Bone marrow (tissue), 2 donors: Measurements from ENCODE around the gene SYT1.
"Not testable (repeated sequence)": the region's sequence is repeated elsewhere in the genome, so short reads cannot be mapped to it uniquely, and the experiment has no call there.

Experiments used
- DNase-seq, 2 donors: peaks; one replicate each; lab custom pipeline; 2025; lab: John Stamatoyannopoulos, UW

The SYT1 gene

GRCh38 chr12:78864403-78864869 lies at the start of gene SYT1:
SYT1 (plus strand) TSS chr12:78864774.
- no peak for DNase-seq

DNA sequence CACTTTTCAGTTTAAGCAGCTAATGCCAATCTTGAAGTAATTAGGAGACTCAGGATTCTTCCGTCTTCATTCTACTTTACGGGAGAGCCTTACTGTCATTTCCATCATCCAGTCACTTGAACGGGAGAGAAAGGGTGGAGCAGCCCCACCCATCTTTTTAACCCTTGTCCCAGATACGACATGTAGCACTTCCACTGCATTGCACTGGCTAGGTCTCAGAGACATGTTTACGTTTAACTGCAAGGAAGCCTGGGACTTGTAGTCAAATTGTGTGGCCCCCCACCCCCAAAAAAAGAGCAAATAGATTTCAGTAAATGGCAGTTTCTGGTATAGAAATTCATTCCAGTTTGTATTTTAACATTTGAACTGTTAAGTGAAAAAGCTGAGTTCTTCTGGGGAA lies 46.1 kb upstream of the SYT1 start:
- DNase-seq: no peak

DNA sequence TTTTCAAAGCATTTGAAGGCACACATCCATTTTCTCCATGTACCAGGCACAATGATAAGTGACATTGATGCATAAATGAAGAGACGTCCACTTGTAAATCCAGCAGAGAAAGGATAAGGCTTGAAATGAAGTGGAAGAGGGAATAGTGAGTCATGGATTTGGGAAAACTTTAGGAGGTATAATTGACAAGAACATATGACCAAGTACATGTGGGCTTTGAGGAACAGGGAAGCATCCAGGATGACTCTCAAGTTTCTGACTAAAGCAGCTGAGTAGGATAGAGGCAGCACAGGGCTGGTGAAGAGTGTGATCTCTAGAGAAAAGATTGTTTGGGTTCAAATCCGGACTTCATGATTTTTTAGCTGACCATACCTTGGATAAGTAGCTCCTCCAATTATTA lies 43.6 kb upstream of the SYT1 start:
- no peak for DNase-seq

GRCh38 chr12:78824918-78825317 lies 39.7 kb upstream of the SYT1 start:
- no peak for DNase-seq

DNA sequence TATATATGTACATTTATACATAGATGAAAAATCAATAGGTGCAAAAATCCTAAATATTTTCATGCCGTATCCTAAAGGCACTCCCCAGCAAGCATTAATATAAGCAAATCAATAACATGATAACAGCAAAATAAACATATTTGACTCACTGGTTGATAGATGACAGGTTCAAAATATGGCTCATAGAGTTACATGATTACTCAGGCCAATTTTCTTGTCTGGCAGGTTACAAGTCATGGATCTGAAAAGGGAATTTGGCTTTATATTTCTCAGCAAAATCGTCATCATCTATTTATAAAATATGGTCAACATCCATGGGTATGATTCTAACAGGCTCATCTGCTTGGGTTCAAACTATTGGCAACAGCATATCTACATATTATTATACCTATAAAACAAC lies 34.9 kb upstream of the SYT1 start:
- DNase-seq: no peak

DNA sequence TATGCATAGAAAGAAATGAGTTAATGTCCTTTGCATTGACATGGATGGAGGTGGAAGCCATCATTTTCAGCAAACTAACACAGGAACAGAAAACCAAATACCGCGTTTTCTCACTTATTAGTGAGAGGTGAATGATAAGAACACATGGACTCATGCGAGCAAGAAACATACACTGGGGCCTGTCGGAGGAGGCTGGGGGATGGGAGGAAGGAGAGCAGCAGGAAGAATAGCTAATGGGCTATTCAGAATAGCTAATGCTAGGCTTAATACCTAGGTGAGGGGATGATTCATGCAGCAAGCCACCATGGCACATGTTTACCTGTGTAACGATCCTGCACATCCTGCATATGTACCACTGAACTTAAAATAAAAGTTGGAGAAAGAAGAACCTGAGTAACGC lies 29.1 kb upstream of the SYT1 start:
- DNase-seq: no peak

GRCh38 chr12:78840518-78841019 lies 24.0 kb upstream of the SYT1 start:
- not testable (repeated sequence) for DNase-seq

DNA sequence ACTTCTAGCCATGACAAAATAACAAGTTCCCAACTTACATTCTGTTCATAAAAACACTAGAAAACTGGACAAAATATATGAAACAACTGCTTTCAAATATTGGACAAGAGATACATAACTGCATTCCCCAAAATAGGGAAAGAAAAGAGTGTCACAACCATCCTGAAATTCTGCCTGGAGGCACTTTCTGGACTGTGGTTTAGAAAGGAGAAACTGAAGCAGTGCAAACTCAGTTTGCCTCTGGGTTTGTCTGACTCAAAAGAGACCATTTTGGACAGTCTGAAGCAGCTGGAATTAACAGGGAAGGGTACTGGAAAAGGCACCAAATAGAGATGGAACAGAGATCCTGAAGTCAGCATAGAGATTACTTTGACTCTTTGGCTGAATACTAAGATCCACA lies 11.3 kb upstream of the SYT1 start:
- no peak for DNase-seq

GRCh38 chr12:78863482-78864402 lies 832 bp upstream of the SYT1 start:
- DNase-seq: no peak

GRCh38 chr12:78864870-78865463 lies 393 bp downstream of the SYT1 start:
- DNase-seq: no peak

DNA sequence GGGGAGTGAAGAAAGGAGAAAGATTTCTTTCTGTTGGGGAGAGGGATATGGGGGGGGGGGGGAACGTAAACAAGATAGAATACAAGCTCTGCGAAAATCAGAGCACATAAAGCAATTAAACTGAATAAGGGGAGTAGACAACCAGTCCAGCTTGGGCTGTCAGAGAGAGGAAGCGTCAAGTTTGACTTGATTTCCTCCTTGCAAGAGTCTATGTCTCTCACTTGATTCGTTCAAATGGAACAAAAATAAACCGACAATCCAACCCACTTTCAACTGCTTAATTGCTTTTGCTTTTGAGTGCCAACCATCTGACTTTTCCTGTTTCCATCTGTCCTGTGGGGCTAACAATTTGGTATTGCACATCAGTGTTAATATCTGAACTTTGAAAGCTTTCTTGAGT lies 942 bp downstream of the SYT1 start:
- DNase-seq: no peak

- DNase-seq: no peak
Measured at GRCh38 chr12:78866518-78866917, 1.9 kb downstream of the SYT1 start.

DNA sequence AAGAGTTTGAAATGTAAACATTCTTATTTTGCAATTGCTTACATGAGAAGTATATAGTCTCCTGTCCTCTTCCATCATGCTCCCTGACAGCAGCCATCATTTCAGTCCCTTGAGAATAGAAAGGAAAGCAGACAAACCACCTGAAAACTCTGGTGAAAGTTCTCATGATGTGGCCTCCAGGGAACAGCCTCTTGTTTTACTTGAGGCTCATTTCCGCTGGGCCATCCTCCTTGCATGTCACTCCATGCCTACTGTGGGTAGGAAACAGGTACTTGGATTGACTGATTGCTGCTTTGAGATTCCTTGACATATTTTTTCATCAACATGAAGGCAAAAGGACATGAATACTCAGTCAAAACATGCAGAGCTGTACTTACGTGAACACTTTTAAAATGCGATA lies 6.0 kb downstream of the SYT1 start:
- DNase-seq: no peak

DNA sequence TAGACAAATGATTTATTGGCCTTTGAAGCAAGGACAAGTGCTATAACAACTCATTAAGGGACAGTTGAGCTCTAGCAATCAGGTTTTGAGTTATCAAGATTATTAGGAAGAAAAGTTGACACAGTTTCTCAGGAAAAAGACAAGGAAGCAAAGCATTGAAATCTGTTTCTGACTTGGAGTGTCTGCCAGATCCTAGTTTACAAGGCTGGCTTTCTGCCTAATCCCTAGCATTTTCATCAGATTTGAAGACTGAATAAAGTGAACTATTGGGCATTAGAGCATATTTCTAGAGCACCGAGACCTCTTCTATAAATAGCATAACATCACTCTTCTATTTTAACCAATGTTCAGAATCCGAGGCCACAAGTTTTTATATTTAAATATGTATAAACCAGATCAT lies 7.0 kb downstream of the SYT1 start:
- DNase-seq: no peak

DNA sequence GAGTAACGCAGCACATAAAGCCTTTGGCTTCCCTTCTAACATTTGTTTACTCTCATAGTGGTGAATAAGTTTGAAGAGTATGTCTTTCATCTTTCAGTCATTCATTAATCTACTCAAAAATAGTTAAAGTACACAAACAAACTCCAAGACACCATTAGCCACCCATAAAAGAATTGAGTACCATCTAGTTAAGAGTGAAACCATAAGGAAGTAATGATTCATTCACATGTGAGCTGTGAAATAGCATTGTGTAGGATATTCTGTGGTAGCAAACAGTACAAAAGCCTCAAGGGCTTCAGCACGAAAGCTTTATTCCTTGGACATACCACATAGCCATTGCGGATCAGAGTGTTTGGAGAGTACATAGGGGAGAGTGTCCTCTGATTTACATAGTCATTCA lies 13.9 kb downstream of the SYT1 start:
- no peak for DNase-seq

- no peak for DNase-seq
Measured at GRCh38 chr12:78878866-78879265, 14.3 kb downstream of the SYT1 start.

DNA sequence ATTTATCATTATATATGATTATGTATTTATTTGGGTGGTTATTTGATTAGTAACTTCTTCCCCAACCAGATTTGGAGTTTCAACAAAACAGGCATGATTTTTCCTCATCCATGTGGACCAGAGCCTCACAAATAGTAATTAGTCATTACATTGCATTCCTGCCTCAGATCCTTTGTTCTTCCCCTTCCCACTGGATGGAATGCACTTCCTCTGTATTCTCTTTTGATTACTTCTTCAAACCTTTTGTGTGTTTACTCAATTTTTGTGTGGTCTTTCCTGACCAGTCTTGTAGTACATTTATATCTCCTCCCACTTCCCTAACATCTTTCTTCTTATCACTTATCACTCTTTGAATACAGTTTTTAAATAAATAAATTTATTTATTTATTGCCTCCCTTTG lies 15.5 kb downstream of the SYT1 start:
- DNase-seq: no peak

- DNase-seq: no peak
Measured at GRCh38 chr12:78881685-78882084, 17.1 kb downstream of the SYT1 start.

DNA sequence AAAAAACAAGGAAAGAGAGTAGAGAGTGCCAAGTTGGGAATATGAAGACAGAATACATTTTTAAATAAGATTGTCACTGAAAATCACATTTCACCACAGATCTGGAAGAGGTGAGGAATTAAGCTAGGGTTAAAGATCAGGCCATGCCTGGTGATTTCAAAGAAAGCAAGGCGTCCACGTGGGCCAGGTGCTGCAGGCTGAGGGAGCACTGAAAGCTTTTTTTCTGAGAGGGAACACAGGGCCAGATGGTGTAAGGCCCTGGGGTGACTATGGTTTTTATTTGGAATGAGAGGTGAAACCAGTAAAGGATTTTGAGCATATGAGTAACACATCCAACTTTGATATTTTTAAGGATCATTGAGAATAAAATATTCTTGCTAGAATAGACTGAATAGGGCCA lies 20.9 kb downstream of the SYT1 start:
- no peak for DNase-seq

- no peak for DNase-seq
Measured at GRCh38 chr12:78886719-78887407, 22.3 kb downstream of the SYT1 start.

DNA sequence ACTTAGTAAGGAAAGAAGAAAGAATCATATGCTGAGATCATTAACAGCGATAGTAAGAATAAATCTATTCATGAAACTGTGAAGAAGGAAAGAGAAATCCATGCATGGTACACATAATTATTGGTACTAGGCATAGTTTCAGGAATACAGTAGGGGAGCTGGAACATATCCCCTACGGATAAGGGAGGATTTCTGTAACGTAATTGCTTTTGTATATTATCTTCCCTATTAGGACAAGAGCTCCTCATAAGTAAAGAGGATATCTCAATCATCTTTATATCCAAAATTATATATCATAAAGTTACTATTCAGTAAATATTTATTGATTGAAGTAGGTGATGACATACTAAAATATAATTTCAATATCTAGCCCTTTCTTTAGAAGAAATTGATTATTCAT lies 22.9 kb downstream of the SYT1 start:
- no peak for DNase-seq

DNA sequence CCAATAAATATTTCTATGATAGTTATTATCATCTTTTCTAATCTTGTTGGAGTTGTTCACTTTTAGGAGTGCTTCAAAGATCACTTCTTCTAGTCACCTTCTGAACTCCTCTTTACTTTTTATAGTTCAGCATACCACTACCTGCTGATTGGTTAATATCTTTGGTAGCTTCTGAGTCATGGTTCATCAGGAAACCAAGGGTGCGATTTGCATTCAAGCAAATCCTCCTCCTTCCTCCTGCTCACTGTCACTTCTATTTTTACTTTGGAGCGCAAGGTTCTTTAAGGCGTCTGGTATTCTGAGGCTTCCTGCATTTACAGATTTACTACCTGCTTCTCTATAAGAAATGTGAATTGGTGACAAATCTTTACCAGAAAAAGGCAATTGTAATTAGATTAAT lies 24.0 kb downstream of the SYT1 start:
- DNase-seq: no peak
